HCT116 (cell line): Measurements from ENCODE around the gene SCUBE2. TPM values are rescaled to one million over a fixed set of nuclear protein-coding genes. Genes with fewer than 3 reads are reported as not detected.

Experiments
- ATAC-seq: fragments of 200-7000 bp; cut with Tn5 transposase; 2 replicates; pipeline ENCODE4 v1.9.1; 2020; ENCODE audit warnings: mild to moderate bottlenecking, moderate library complexity
- BruUV-seq: library from RNA; stranded (reverse); fragments of 400-500 nt; replicated peaks from 2 replicates; lab custom pipeline; 2021; lab: Mats Ljungman, UMichigan
- CTCF ChIA-PET: fragments of 300-600 bp; sonication (Branson Sonifier 250); formaldehyde crosslinking; loops from one replicate; lab custom pipeline; 2021; ENCODE audit warnings: antibody characterized with exemption; lab: Charles Lee
- POLR2A ChIA-PET: fragments of 300-600, 350-600 bp; sonication (Branson Sonifier 250); formaldehyde crosslinking; loops from one replicate; lab custom pipeline; 2021; ENCODE audit warnings: antibody characterized with exemption; lab: Charles Lee
- RAD21 ChIA-PET, 2 experiments: fragments of 300-600 bp; sonication (Branson Sonifier 250); formaldehyde crosslinking; loops; one replicate each; lab custom pipeline; 2023; ENCODE audit warnings: low total read pairs in 2 of 2; ENCODE audit not compliant: uncharacterized antibody in 2 of 2, unreplicated experiment in 2 of 2, low non-redundant PET in 1 of 2; lab: Charles Lee
- DNase-seq: peaks from one replicate; pipeline ENCODE4 v3.0.0-alpha.2; 2010; ENCODE audit warnings: low read depth, low spot score
- H2AFZ ChIP-seq: fragments of 200-600 bp; shearing (Covaris generic), sonication (generic); 2 replicates; pipeline ENCODE4 v1.6.1; 2017; ENCODE audit warnings: low read depth, mixed run types, mixed read lengths, antibody characterized with exemption, low read length; ENCODE audit not compliant: poor library complexity, severe bottlenecking
- H3K27ac ChIP-seq: 2 replicates; pipeline ENCODE4 v1.5.1; 2012; ENCODE audit warnings: low read depth, low read length
- H3K27me3 ChIP-seq: fragments of 200-600 bp; sonication (generic); 2 replicates; pipeline ENCODE4 v1.6.1; 2016; ENCODE audit warnings: mixed run types, low read length, mixed read lengths; ENCODE audit not compliant: insufficient read depth
- H3K36me3 ChIP-seq, 2 experiments: fragments of 200-500 bp in 1 of 2; fragments of 200-600 bp in 1 of 2; sonication (Bioruptor generic) in 1 of 2; sonication (generic) in 1 of 2; 2 replicates each; pipeline versions ENCODE4 v1.5.1 to v1.6.1; 2014 to 2016; ENCODE audit warnings: low read length in 2 of 2, inconsistent platforms in 1 of 2, mixed read lengths in 1 of 2, mixed run types in 1 of 2; ENCODE audit not compliant: insufficient read depth in 2 of 2, control insufficient read depth in 1 of 2
- H3K4me1 ChIP-seq, 2 experiments: fragments of 200-600 bp in 1 of 2; sonication (generic) in 1 of 2; 2 replicates each; pipeline versions ENCODE4 v1.5.1 to v1.6.1; 2012 to 2017; ENCODE audit warnings: low read length in 2 of 2, inconsistent platforms in 1 of 2, mild to moderate bottlenecking in 1 of 2, mixed read lengths in 1 of 2, mixed run types in 1 of 2, moderate library complexity in 1 of 2; ENCODE audit not compliant: insufficient read depth in 2 of 2, control insufficient read depth in 1 of 2
- H3K4me2 ChIP-seq: fragments of 200-600 bp; sonication (generic); 2 replicates; pipeline ENCODE4 v1.6.1; 2017; ENCODE audit warnings: mixed run types, low read length, mixed read lengths
- H3K4me3 ChIP-seq, 2 experiments: fragments of 200-600 bp in 1 of 2; sonication (generic) in 1 of 2; replicated peaks in 1 of 2; 2 replicates each; pipeline ENCODE4 v1.5.1; 2011 to 2016; ENCODE audit warnings: low read length in 2 of 2, control low read depth in 1 of 2, low read depth in 1 of 2, mild to moderate bottlenecking in 1 of 2, mixed read lengths in 1 of 2, mixed run types in 1 of 2
- H3K79me2 ChIP-seq: fragments of 200-600 bp; sonication (generic); 2 replicates; pipeline ENCODE4 v1.6.1; 2017; ENCODE audit warnings: mild to moderate bottlenecking, mixed run types, low read length, moderate library complexity, mixed read lengths; ENCODE audit not compliant: insufficient read depth
- H3K9ac ChIP-seq: fragments of 200-600 bp; sonication (generic); 2 replicates; pipeline ENCODE4 v1.6.1; 2016; ENCODE audit warnings: low read length, mixed read lengths
- H3K9me2 ChIP-seq: fragments of 200-600 bp; sonication (generic), shearing (Covaris generic); 2 replicates; pipeline ENCODE4 v1.6.1; 2017; ENCODE audit warnings: mixed run types, mild to moderate bottlenecking, moderate library complexity; ENCODE audit not compliant: insufficient read depth
- H3K9me3 ChIP-seq, 2 experiments: fragments of 200-500 bp in 1 of 2; fragments of 200-600 bp in 1 of 2; sonication (Bioruptor generic) in 1 of 2; sonication (generic) in 1 of 2; 2 replicates each; pipeline ENCODE4 v1.6.1; 2014 to 2017; ENCODE audit warnings: low read length in 2 of 2, mixed read lengths in 2 of 2, inconsistent platforms in 1 of 2, low read depth in 1 of 2, mild to moderate bottlenecking in 1 of 2, mixed run types in 1 of 2, moderate library complexity in 1 of 2; ENCODE audit not compliant: control insufficient read depth in 1 of 2, insufficient read depth in 1 of 2
- H4K20me1 ChIP-seq: fragments of 200-600 bp; sonication (generic), shearing (Covaris generic); 2 replicates; pipeline ENCODE4 v1.6.1; 2017; ENCODE audit warnings: mixed run types, mild to moderate bottlenecking, moderate library complexity; ENCODE audit not compliant: insufficient read depth
- CEBPB ChIP-seq: IDR thresholded peaks from 2 replicates; pipeline ENCODE4 v1.6.1; 2012; ENCODE audit warnings: low read depth
- CTCF ChIP-seq, 3 experiments: fragments of 200-600 bp in 1 of 3; sonication (generic) in 1 of 3; IDR thresholded peaks in 2 of 3; conservative IDR thresholded peaks in 1 of 3; 2 replicates each; pipeline ENCODE4 v1.5.1; 2012 to 2017; ENCODE audit warnings: low read depth in 2 of 3, low read length in 2 of 3, antibody characterized with exemption in 1 of 3, borderline replicate concordance in 1 of 3, control low read depth in 1 of 3, mild to moderate bottlenecking in 1 of 3, mixed read lengths in 1 of 3, mixed run types in 1 of 3, moderate library complexity in 1 of 3; ENCODE audit not compliant: insufficient read depth in 1 of 3
- EGR1 ChIP-seq: IDR thresholded peaks from 2 replicates; pipeline ENCODE4 v1.6.1; 2012; ENCODE audit warnings: low read depth
- ELF1 ChIP-seq: IDR thresholded peaks from 2 replicates; pipeline ENCODE4 v1.6.1; 2012; ENCODE audit warnings: low read depth, borderline replicate concordance
- EZH2phosphoT487 ChIP-seq: fragments of 200-600 bp; IDR thresholded peaks from 2 replicates; pipeline ENCODE4 v1.6.1; 2018; ENCODE audit warnings: antibody characterized with exemption, borderline replicate concordance
- JUND ChIP-seq: IDR thresholded peaks from 2 replicates; pipeline ENCODE4 v1.6.1; 2012
- POLR2A ChIP-seq: IDR thresholded peaks from 2 replicates; pipeline ENCODE4 v1.7.0; 2011; ENCODE audit warnings: borderline replicate concordance; ENCODE audit not compliant: insufficient read depth, insufficient read length; ENCODE audit errors: extremely low read depth
- POLR2AphosphoS5 ChIP-seq: IDR thresholded peaks from 2 replicates; pipeline ENCODE4 v1.6.1; 2011; ENCODE audit warnings: mild to moderate bottlenecking, low read depth, low read length, moderate library complexity
- RAD21 ChIP-seq: IDR thresholded peaks from 2 replicates; pipeline ENCODE4 v1.6.1; 2012; ENCODE audit warnings: low read depth, mild to moderate bottlenecking
- REST ChIP-seq: IDR thresholded peaks from 2 replicates; pipeline ENCODE4 v1.6.1; 2012; ENCODE audit warnings: low read depth
- SIN3A ChIP-seq: IDR thresholded peaks from 2 replicates; pipeline ENCODE4 v1.6.1; 2012; ENCODE audit warnings: low read depth
- SP1 ChIP-seq: IDR thresholded peaks from 2 replicates; pipeline ENCODE4 v1.6.1; 2012; ENCODE audit warnings: low read depth
- SRF ChIP-seq: IDR thresholded peaks from 2 replicates; pipeline ENCODE4 v1.6.1; 2012; ENCODE audit warnings: low read depth
- ZFX ChIP-seq: fragments of 450-650 bp; IDR thresholded peaks from 2 replicates; pipeline ENCODE4 v1.6.1; 2017
- ZNF274 ChIP-seq: fragments of 200-500 bp; sonication (Bioruptor generic); IDR thresholded peaks from 2 replicates; pipeline ENCODE4 v1.6.1; 2014; ENCODE audit warnings: mild to moderate bottlenecking, low read depth, low read length, inconsistent platforms
- intact Hi-C: fragments of 100-400 bp; cut with micrococcal nuclease; formaldehyde crosslinking; loops from 2 replicates; pipeline ENCODE4 v1.10.0; 2022
- total RNA-seq: library from RNA; stranded (reverse); gene quantifications from one replicate; pipeline ENCODE4 v1.2.1, GENCODE V29; 2021; ENCODE audit not compliant: unreplicated experiment

SCUBE2 gene
- total RNA-seq, 1 experiment from 2014 or later: 1.3 TPM

GRCh38 chr11:9125185-9125886, 33.9 kb upstream of the SCUBE2 start:
- intact Hi-C loops: no loop called here
- H3K36me3 ChIP-seq: no peaks in the 10 kb centered on the region
- no peak overlapping the region for H3K4me3 ChIP-seq
- H3K79me2 ChIP-seq: no peaks in the 10 kb centered on the region
- no peaks in the 10 kb centered on the region for H4K20me1 ChIP-seq
- DNase-seq: no peak
- TF ChIP-seq EZH2phosphoT487 (no peak), ZFX (no peak), POLR2A (no peak), RAD21 (no peak), ZNF274 (no peak), SP1 (no peak), SRF (no peak), JUND (no peak), REST (no peak), EGR1 (no peak), ELF1 (no peak), SIN3A (no peak), CEBPB (no peak), CTCF (IDR thresholded peaks at IDR 0.05 in 2 of 3, conservative IDR thresholded peaks at IDR 0.05 in 1 of 3; ENCODE audit: borderline replicate concordance in 1 of 3, insufficient read depth in 1 of 3, low read depth in 2 of 3, low read length in 2 of 3) (no peak), POLR2AphosphoS5 (no peak)
- H3K27ac ChIP-seq: no peak overlapping the region
- POLR2A ChIA-PET: no interaction called here
- H2AFZ ChIP-seq: no peak overlapping the region
- H3K9ac ChIP-seq: no peak overlapping the region
- RAD21 ChIA-PET: no interaction called here
- H3K9me2 ChIP-seq: no peaks in the 10 kb centered on the region
- H3K9me3 ChIP-seq: no peaks in the 10 kb centered on the region
- no peak for ATAC-seq
- no TSS peak for BruUV-seq
- CTCF ChIA-PET: interaction anchor here (2.2 kb wide), 1 partner anchor 12 kb away, joined by 7 read pairs; no protein-coding TSS in a partner anchor
- H3K4me1 ChIP-seq: no peaks in the 10 kb centered on the region
- H3K27me3 ChIP-seq: no peaks in the 10 kb centered on the region
- no peak overlapping the region for H3K4me2 ChIP-seq
